Liver (tissue), 9 donors: Measurements from ENCODE around the gene NPL. TPM values are rescaled to one million over a fixed set of nuclear protein-coding genes. Genes with fewer than 3 reads are reported as not detected.

ENCODE experiments used
- DNase-seq: peaks from one replicate; pipeline ENCODE4 v3.0.0-alpha.2; 2017; ENCODE audit warnings: low spot score
- H3K27ac ChIP-seq, 2 donors: one replicate each; pipeline ENCODE4 v1.7.0; 2013; ENCODE audit warnings: inconsistent platforms in 2 of 2, low read length in 2 of 2, control low read depth in 1 of 2, low read depth in 1 of 2, mild to moderate bottlenecking in 1 of 2
- H3K27me3 ChIP-seq, 4 donors: one replicate each; pipeline versions ENCODE4 v1.6.1 to v1.7.0; 2013; ENCODE audit warnings: low read length in 3 of 4, inconsistent platforms in 1 of 4, mild to moderate bottlenecking in 1 of 4, moderate library complexity in 1 of 4; ENCODE audit not compliant: control insufficient read depth in 4 of 4, insufficient read depth in 4 of 4
- H3K36me3 ChIP-seq, 4 donors: one replicate each; pipeline versions ENCODE4 v1.6.1 to v1.7.0; 2013; ENCODE audit warnings: low read length in 3 of 4, mild to moderate bottlenecking in 3 of 4, low read depth in 1 of 4, moderate library complexity in 1 of 4; ENCODE audit not compliant: control insufficient read depth in 4 of 4, insufficient read depth in 3 of 4
- H3K4me1 ChIP-seq, 4 donors: one replicate each; pipeline versions ENCODE4 v1.6.1 to v1.7.0; 2013; ENCODE audit warnings: low read length in 3 of 4, mild to moderate bottlenecking in 3 of 4, moderate library complexity in 1 of 4; ENCODE audit not compliant: control insufficient read depth in 4 of 4, insufficient read depth in 4 of 4
- H3K4me3 ChIP-seq, 3 donors: one replicate each; pipeline versions ENCODE4 v1.6.1 to v1.7.0; 2013; ENCODE audit warnings: low read length in 3 of 3, control low read depth in 1 of 3, low read depth in 1 of 3, mild to moderate bottlenecking in 1 of 3
- H3K9ac ChIP-seq, 2 donors: one replicate each; pipeline ENCODE4 v1.7.0; 2013; ENCODE audit warnings: low read length in 2 of 2, mild to moderate bottlenecking in 2 of 2, moderate library complexity in 2 of 2, control low read depth in 1 of 2, low read depth in 1 of 2
- H3K9me3 ChIP-seq, 4 donors: one replicate each; pipeline versions ENCODE4 v1.6.1 to v1.7.0; 2013; ENCODE audit warnings: low read length in 3 of 4; ENCODE audit not compliant: control insufficient read depth in 4 of 4
- CTCF ChIP-seq: fragments of 150-350 bp; IDR thresholded peaks from 2 replicates; pipeline ENCODE4 v1.5.1; 2017; ENCODE audit warnings: improper control_type of control experiment, low read depth, low read length; ENCODE audit not compliant: missing input control
- EGR1 ChIP-seq, 2 donors: IDR thresholded peaks; 2 replicates each; pipeline ENCODE4 v1.6.1; 2016 to 2018; ENCODE audit warnings: antibody characterized with exemption in 2 of 2, low read depth in 2 of 2
- FOXA1 ChIP-seq: IDR thresholded peaks from 2 replicates; pipeline ENCODE4 v1.6.1; 2016; ENCODE audit warnings: antibody characterized with exemption
- FOXA2 ChIP-seq: IDR thresholded peaks from 2 replicates; pipeline ENCODE4 v1.6.1; 2016; ENCODE audit warnings: antibody characterized with exemption
- GABPA ChIP-seq, 2 donors: IDR thresholded peaks in 1 of 2; conservative IDR thresholded peaks in 1 of 2; 2 replicates each; pipeline ENCODE4 v1.6.1; 2016; ENCODE audit warnings: antibody characterized with exemption in 2 of 2, mild to moderate bottlenecking in 1 of 2, moderate library complexity in 1 of 2
- HNF4A ChIP-seq, 2 donors: conservative IDR thresholded peaks; 2 replicates each; pipeline ENCODE4 v1.6.1; 2016; ENCODE audit warnings: antibody characterized with exemption in 2 of 2, mild to moderate bottlenecking in 2 of 2
- HNF4G ChIP-seq: IDR thresholded peaks from 2 replicates; pipeline ENCODE4 v1.6.1; 2016; ENCODE audit warnings: antibody characterized with exemption
- JUND ChIP-seq, 2 donors: IDR thresholded peaks; 2 replicates each; pipeline ENCODE4 v1.6.1; 2016; ENCODE audit warnings: antibody characterized with exemption in 2 of 2
- RAD21 ChIP-seq, 2 donors: IDR thresholded peaks; 2 replicates each; pipeline ENCODE4 v1.6.1; 2016; ENCODE audit warnings: antibody characterized with exemption in 2 of 2, mild to moderate bottlenecking in 2 of 2
- RXRA ChIP-seq, 2 donors: IDR thresholded peaks; 2 replicates each; pipeline ENCODE4 v1.6.1; 2017 to 2018; ENCODE audit warnings: antibody characterized with exemption in 2 of 2, mild to moderate bottlenecking in 1 of 2
- SP1 ChIP-seq: IDR thresholded peaks from 2 replicates; pipeline ENCODE4 v1.6.1; 2018; ENCODE audit warnings: antibody characterized with exemption, mild to moderate bottlenecking
- TAF1 ChIP-seq: conservative IDR thresholded peaks from 2 replicates; pipeline ENCODE4 v1.6.1; 2016; ENCODE audit warnings: antibody characterized with exemption, mild to moderate bottlenecking
- ZBTB33 ChIP-seq: IDR thresholded peaks from 2 replicates; pipeline ENCODE4 v1.6.1; 2016; ENCODE audit warnings: antibody characterized with exemption
- WGBS: extraction: QIAGEN DNeasy Blood & Tissue Kit; methylation state at CpG from one replicate; pipeline ENCODE4 v1.1.7; 2013; 5-methylcytosine and 5-hydroxymethylcytosine counted together
- polyA plus RNA-seq, 2 donors: library from polyadenylated mRNA; stranded (reverse) in 1 of 2; unstranded in 1 of 2; fragments of 200-250 nt in 1 of 2; fragments of >200 nt in 1 of 2; fragmentation: Nextera tagmentation in 1 of 2; extraction: Ambion mirVana in 1 of 2; gene quantifications; one replicate each; pipeline versions ENCODE4 v1.2.1 to v1.2.3, GENCODE V29; 2013 to 2015
- total RNA-seq, 2 donors: library from RNA; depleted of rRNA; stranded (reverse); fragments of >200 nt; gene quantifications; one replicate each; pipeline ENCODE4 v1.2.3, GENCODE V29; 2014
- TF ChIP-seq, protein P1 (sequence below): IDR thresholded peaks from 2 replicates; pipeline ENCODE4 v1.6.1; 2016; ENCODE audit warnings: antibody characterized with exemption
- donor health status: healthy.
- donor health status: healthy.
- donor health status: healthy.
- donor health status: healthy.
- donor health status: healthy.

NPL gene
- total and polyA plus RNA-seq, 4 donors, result 8.5 to 47.3 (median 15.9) TPM

- TF ChIP-seq EGR1 (IDR thresholded peaks at IDR 0.05; ENCODE audit: low read depth in 2 of 2) (no peak), GABPA (IDR thresholded peaks at IDR 0.05 in 1 of 2, conservative IDR thresholded peaks at IDR 0.05 in 1 of 2) (no peak), CTCF (no peak), TAF1 (no peak), RAD21 (IDR thresholded peaks at IDR 0.05) (no peak), FOXA1 (no peak), JUND (IDR thresholded peaks at IDR 0.05) (no peak)
- TF ChIP-seq, protein P1, sequence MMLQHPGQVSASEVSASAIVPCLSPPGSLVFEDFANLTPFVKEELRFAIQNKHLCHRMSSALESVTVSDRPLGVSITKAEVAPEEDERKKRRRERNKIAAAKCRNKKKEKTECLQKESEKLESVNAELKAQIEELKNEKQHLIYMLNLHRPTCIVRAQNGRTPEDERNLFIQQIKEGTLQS, result no peak
Observed at GRCh38 chr1:182740120-182740519, 49.5 kb upstream of the NPL start (continued).

- no peaks in the 10 kb centered on the region for H3K36me3 ChIP-seq
- H3K4me1 ChIP-seq, result no peaks in the 10 kb centered on the region
- H3K27me3 ChIP-seq, result no peaks in the 10 kb centered on the region
- no peak overlapping the region for H3K4me3 ChIP-seq
- H3K9me3 ChIP-seq, result no peaks in the 10 kb centered on the region
- no peak for DNase-seq
- H3K9ac ChIP-seq, result no peak overlapping the region
- WGBS, result 97% methylated on average over 1 of the region's 1 CpG
- no peak overlapping the region for H3K27ac ChIP-seq
- TF ChIP-seq HNF4G (no peak), RAD21 (IDR thresholded peaks at IDR 0.05) (no peak), HNF4A (conservative IDR thresholded peaks at IDR 0.05) (no peak), FOXA2 (no peak), ZBTB33 (no peak), RXRA (IDR thresholded peaks at IDR 0.05) (no peak), EGR1 (IDR thresholded peaks at IDR 0.05; ENCODE audit: low read depth in 2 of 2) (no peak), SP1 (no peak), CTCF (no peak)
- TF ChIP-seq, protein P1, result no peak
Observed at GRCh38 chr1:182742780-182743179, 46.8 kb upstream of the NPL start.
